SU-DHL-6 (cell line): ENCODE measurements around the gene TCEANC2.

Experiments
- H2AFZ ChIP-seq: fragments of 200-600 bp; sonication (generic); 2 replicates; pipeline ENCODE4 v1.6.1; 2014; ENCODE audit warnings: low read depth, mild to moderate bottlenecking, moderate library complexity, mixed read lengths, antibody characterized with exemption, low read length; ENCODE audit not compliant: severe bottlenecking
- H3F3A ChIP-seq: fragments of 200-600 bp; shearing (Covaris generic); 2 replicates; pipeline ENCODE4 v1.6.0; 2016; ENCODE audit warnings: antibody characterized with exemption, mild to moderate bottlenecking; ENCODE audit not compliant: insufficient read depth
- H3K27ac ChIP-seq: fragments of 200-600 bp; sonication (generic); 2 replicates; pipeline ENCODE4 v1.5.1; 2016; ENCODE audit warnings: low read depth, mild to moderate bottlenecking, low read length, moderate library complexity, mixed read lengths
- H3K27me3 ChIP-seq: fragments of 200-600 bp; sonication (generic), shearing (Covaris generic); 2 replicates; pipeline ENCODE4 v1.6.0; 2014; ENCODE audit warnings: mild to moderate bottlenecking, low read length
- H3K36me3 ChIP-seq: fragments of 200-600 bp; sonication (generic); 2 replicates; pipeline ENCODE4 v1.6.1; 2014; ENCODE audit warnings: mild to moderate bottlenecking, low read length, mixed read lengths
- H3K4me2 ChIP-seq: fragments of 300-600, 200-600 bp; shearing (Covaris generic), sonication (generic); 2 replicates; pipeline ENCODE4 v1.6.0; 2014; ENCODE audit warnings: low read length, low read depth, mild to moderate bottlenecking; ENCODE audit not compliant: poor library complexity, severe bottlenecking
- H3K4me3 ChIP-seq: fragments of 200-600 bp; sonication (generic); 2 replicates; pipeline ENCODE4 v1.5.1; 2014; ENCODE audit warnings: antibody characterized with exemption, low read length, mild to moderate bottlenecking, mixed read lengths; ENCODE audit not compliant: insufficient read depth, poor library complexity, severe bottlenecking
- H3K79me2 ChIP-seq: fragments of 200-600 bp; sonication (generic); 2 replicates; pipeline ENCODE4 v1.6.1; 2014; ENCODE audit warnings: mild to moderate bottlenecking, low read length, moderate library complexity; ENCODE audit not compliant: insufficient read depth
- H3K9ac ChIP-seq: fragments of 200-600 bp; sonication (generic); 2 replicates; pipeline ENCODE4 v1.7.0; 2014; ENCODE audit warnings: mild to moderate bottlenecking, low read length
- H3K9me2 ChIP-seq: fragments of 200-600 bp; sonication (generic); replicated peaks from 2 replicates; pipeline ENCODE4 v1.6.1; 2014; ENCODE audit warnings: low read length; ENCODE audit not compliant: insufficient read depth
- H3K9me3 ChIP-seq: fragments of 200-600 bp; sonication (generic); 2 replicates; pipeline ENCODE4 v1.6.1; 2014; ENCODE audit warnings: low read length, mixed read lengths; ENCODE audit not compliant: insufficient read depth
- H4K20me1 ChIP-seq: fragments of 200-600 bp; sonication (generic); 2 replicates; pipeline ENCODE4 v1.6.1; 2014; ENCODE audit warnings: low read depth, mild to moderate bottlenecking, antibody characterized with exemption, low read length, moderate library complexity, mixed read lengths
- EZH2phosphoT487 ChIP-seq: fragments of 200-600 bp; sonication (generic), shearing (Covaris generic); conservative IDR thresholded peaks from 2 replicates; pipeline ENCODE4 v1.6.1; 2018; ENCODE audit warnings: mild to moderate bottlenecking, antibody characterized with exemption, low read length, moderate library complexity, mixed read lengths
- TF ChIP-seq, protein P1 (sequence below): fragments of 200-600 bp; sonication (generic); IDR thresholded peaks from one replicate; pipeline ENCODE4 v1.5.1; 2017; ENCODE audit warnings: antibody characterized with exemption, mild to moderate bottlenecking, low read length, moderate library complexity; ENCODE audit not compliant: insufficient read depth, poor library complexity, severe bottlenecking

Gene TCEANC2

DNA sequence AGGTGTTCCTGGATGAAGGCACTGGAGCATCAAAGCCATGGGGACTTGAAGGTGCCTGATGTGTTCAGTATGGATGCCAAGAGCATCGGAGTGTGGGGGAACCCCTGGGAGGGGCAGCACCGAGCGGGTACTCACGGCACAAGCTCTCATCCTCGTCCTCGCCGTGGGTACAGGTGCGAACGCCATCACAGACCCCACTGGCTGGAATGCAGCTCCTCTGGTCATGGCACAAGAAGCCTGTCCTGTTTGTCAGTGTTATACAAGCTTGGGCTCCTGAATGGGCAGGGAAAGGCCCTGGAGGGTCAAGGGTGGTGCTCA is 41.4 kb upstream of the TCEANC2 start:
- H3K36me3 ChIP-seq, result no peaks in the 10 kb centered on the region
- H3K9me3 ChIP-seq, result no peaks in the 10 kb centered on the region
- H2AFZ ChIP-seq, result no peak overlapping the region
- H3K4me3 ChIP-seq, result no peak overlapping the region
- H3K79me2 ChIP-seq, result no peaks in the 10 kb centered on the region
- H4K20me1 ChIP-seq, result no peaks in the 10 kb centered on the region
- H3K4me2 ChIP-seq, result no peak overlapping the region
- H3F3A ChIP-seq, result no peaks in the 10 kb centered on the region
- TF ChIP-seq, protein P1, sequence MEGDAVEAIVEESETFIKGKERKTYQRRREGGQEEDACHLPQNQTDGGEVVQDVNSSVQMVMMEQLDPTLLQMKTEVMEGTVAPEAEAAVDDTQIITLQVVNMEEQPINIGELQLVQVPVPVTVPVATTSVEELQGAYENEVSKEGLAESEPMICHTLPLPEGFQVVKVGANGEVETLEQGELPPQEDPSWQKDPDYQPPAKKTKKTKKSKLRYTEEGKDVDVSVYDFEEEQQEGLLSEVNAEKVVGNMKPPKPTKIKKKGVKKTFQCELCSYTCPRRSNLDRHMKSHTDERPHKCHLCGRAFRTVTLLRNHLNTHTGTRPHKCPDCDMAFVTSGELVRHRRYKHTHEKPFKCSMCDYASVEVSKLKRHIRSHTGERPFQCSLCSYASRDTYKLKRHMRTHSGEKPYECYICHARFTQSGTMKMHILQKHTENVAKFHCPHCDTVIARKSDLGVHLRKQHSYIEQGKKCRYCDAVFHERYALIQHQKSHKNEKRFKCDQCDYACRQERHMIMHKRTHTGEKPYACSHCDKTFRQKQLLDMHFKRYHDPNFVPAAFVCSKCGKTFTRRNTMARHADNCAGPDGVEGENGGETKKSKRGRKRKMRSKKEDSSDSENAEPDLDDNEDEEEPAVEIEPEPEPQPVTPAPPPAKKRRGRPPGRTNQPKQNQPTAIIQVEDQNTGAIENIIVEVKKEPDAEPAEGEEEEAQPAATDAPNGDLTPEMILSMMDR, result no peak
- H3K27ac ChIP-seq, result no peak overlapping the region
- H3K27me3 ChIP-seq, result no peaks in the 10 kb centered on the region
- H3K9ac ChIP-seq, result no peak overlapping the region
- H3K9me2 ChIP-seq, result no peaks in the 10 kb centered on the region

DNA sequence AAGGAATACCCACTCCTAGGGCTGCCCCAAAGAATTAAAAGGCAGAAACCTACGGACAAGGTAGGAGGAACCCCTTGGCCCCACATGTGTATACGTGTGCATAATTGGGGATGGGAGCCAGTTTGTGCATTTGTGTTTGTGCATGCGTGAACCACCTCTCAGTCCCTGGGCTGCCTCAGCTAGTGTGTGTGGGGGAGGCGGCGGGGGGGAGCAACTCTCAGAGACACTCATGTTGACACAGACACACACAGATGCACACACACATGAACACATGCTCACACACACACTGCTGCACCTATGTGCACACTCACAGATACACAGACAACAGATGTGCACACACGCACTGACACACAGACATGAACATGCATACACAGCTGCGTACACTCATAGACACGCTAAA is 40.5 kb upstream of the TCEANC2 start:
- H3K9me2 ChIP-seq, result no peaks in the 10 kb centered on the region
- no peaks in the 10 kb centered on the region for H3K9me3 ChIP-seq
- H3K27ac ChIP-seq, result no peak overlapping the region
- no peaks in the 10 kb centered on the region for H3K36me3 ChIP-seq
- H3F3A ChIP-seq, result no peaks in the 10 kb centered on the region
- TF ChIP-seq, protein P1, result no peak
- TF ChIP-seq EZH2phosphoT487, result no peak
- H4K20me1 ChIP-seq, result no peaks in the 10 kb centered on the region
- H3K4me3 ChIP-seq, result no peak overlapping the region
- no peaks in the 10 kb centered on the region for H3K79me2 ChIP-seq
- no peak overlapping the region for H3K9ac ChIP-seq
- no peaks in the 10 kb centered on the region for H3K27me3 ChIP-seq
- no peak overlapping the region for H3K4me2 ChIP-seq
- no peak overlapping the region for H2AFZ ChIP-seq

DNA sequence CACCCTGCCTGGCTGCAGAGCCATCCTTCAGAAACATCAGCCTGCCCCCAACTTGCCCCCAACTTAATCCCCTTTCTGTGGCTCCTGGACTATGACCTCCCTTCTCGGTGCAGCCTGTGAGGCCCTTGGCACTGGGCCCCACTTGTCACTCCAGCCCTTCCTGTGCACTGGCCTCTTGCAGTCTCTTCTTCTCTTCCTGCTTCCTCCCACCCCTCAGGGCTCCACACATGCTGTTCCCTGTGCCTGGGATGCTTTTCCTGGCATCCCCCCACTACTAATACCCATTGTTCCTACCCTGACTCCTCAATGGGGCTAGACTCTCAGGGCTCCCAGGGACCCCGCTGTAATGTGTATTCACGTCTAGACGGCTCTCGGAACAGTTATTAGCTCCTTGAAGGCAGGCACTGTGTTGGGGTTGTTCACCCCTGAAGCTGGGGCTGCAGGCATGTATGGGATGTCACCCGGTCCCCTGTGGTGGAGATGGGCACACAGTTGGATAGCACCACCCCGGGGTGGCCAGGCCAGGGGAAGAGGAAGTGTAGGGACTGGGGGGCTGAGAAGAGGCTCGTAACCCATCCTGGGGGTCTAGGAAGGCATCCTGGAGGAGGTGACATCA is 39.9 kb upstream of the TCEANC2 start:
- H3K79me2 ChIP-seq, result no peaks in the 10 kb centered on the region
- no peaks in the 10 kb centered on the region for H3K27me3 ChIP-seq
- H3F3A ChIP-seq, result no peaks in the 10 kb centered on the region
- no peak overlapping the region for H3K27ac ChIP-seq
- no peaks in the 10 kb centered on the region for H4K20me1 ChIP-seq
- H3K9ac ChIP-seq, result no peak overlapping the region
- no peak overlapping the region for H2AFZ ChIP-seq
- no peaks in the 10 kb centered on the region for H3K9me3 ChIP-seq
- TF ChIP-seq EZH2phosphoT487, result no peak
- TF ChIP-seq, protein P1, result no peak
- no peaks in the 10 kb centered on the region for H3K36me3 ChIP-seq
- H3K4me3 ChIP-seq, result no peak overlapping the region
- no peaks in the 10 kb centered on the region for H3K9me2 ChIP-seq
- no peak overlapping the region for H3K4me2 ChIP-seq
